GM18870 (cell line): ENCODE data around the gene QRICH1.
A peak's percentile ranks its signal among the peaks of the same experiment; 100 is the strongest.

Experiments
- ATAC-seq: cut with Tn5 transposase; IDR thresholded peaks from one replicate; pipeline ENCODE4 v1.9.1; 2021; ENCODE audit warnings: moderate library complexity; ENCODE audit not compliant: unreplicated experiment

The QRICH1 gene

DNA sequence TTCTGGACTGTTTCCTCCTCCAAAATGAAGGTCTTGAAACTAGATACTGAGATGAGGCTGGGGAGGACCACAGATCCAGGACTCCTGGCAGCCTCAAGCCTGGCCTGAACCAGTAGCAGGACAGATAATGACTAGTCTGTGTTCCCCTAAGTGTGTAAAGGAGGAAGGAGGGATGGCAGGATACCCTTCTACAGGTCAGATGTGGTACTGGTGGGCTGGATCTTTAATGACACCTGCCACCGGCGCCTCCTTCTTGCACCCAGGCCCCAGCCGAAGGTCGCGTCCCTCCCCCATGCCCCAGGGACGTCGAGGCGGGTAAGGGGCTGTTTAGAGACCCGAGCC, 26.2 kb upstream of the QRICH1 start:
- no peak for ATAC-seq

DNA sequence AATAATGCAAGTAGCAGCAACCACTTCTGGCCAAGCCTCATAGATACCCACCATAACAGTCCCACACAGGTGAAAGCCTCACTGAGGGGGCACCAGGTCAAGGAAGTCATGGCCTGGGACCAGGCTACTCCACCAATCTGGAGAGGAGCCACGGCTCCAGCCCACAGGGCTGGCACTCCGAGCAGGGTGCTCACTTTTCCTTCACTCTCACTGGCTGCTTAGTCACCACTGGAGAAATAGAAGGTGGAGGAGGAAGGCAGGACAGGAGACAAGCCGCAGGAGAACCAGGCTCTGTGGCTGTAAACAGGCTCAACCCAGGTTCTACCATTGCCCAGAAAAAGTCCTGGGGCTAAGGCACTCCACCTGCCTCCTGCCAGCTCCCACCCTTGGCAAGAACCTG, 25.6 kb upstream of the QRICH1 start:
- ATAC-seq: no peak

DNA sequence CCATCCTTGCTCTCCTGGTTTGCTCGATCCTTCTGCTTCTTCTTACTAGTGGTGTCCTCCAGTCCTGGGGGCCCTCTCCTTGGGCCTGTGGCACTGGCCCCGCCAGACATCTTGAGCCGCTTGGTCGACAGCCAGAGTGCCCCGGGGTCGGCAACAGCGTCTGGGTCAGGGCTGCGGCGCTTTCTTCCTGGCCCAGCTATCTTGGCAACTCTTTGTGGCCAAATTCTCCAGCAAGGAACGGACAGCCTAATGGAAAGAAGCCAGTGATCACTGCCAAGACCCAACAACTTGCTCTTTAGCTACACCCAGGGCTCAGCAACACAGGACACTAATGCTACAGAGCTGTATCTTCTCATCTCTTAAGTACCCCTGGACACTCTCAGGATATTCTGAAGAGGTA, 25.2 kb upstream of the QRICH1 start:
- no peak for ATAC-seq

DNA sequence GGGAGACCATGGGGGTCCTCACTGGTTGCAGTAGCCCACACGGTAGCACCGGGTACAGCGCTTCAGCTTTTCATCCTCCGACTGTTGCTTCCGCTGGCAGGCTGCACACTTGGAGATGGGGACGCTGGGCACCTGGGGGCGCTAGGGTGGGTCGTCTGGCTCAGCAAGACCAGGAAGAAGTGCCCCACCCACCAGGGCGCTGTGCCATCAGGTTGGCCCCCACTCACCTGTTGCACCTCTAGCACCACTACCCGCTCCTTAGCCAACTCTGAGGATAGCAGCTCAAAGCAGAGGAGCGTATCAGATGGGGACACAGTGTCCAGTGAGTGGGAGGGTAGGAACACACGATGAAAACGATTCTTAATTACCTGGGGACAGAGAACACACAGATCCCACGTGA, 18.4 kb upstream of the QRICH1 start:
- no peak for ATAC-seq

DNA sequence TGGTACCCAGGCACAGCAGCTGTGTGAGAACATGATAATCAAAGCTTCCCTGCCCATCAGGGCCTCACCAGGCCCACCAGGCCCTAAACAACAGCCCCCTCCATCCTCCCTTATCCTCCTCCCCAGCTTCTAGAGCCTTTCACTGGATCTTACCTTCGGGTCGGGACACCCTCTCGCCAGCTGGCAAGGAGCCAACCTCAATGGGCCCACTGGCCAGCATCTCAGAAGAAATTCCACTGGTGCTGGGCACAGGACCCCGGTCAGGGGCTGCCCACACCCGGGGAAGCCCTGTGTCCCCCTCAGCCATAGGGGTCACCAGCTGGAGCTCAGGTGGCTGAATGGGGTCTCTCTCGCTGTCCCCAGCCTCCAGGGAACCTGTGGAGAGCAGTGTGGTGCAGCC, 17.5 kb upstream of the QRICH1 start:
- no peak for ATAC-seq

DNA sequence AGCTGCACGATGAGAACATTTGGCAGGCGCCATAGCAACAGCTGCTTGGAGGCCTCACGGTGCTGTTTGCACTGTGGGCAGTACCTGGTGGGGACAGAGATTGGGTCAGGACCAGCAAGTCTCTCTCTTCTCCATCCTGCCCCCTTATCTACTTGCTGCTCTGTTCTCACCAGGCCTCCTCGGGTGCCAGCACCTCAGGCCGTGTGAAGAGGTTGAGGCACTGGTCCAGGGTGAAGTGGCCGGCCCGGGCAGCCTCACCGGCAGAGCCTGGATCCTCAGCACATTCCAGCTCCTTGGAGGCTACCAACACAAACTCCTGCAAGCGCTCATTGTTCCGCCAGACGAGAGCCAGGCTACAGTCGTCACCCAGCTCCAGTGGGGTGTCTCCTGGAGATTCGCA, 16.9 kb upstream of the QRICH1 start:
- ATAC-seq: no peak

DNA sequence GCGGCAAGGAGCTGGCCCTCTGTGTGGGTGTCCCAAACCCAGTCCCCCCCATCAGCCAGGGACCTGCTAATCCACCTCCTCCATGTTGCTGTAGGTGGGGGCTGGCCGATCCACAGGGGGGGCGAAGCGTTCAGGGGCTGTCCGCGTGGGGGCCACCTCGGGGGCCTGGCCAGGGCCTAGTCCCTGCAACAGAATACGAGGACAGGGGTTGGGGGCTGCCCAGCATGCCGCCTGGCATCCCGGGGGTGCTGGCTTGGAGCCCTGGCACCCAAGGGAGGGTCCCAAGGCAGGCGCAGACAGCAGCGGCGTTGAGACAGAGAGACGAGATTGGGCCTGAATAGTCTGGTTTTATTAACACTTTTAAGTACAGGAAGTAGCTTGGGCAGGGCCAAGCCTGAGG, 14.5 kb upstream of the QRICH1 start:
- ATAC-seq: no peak

DNA sequence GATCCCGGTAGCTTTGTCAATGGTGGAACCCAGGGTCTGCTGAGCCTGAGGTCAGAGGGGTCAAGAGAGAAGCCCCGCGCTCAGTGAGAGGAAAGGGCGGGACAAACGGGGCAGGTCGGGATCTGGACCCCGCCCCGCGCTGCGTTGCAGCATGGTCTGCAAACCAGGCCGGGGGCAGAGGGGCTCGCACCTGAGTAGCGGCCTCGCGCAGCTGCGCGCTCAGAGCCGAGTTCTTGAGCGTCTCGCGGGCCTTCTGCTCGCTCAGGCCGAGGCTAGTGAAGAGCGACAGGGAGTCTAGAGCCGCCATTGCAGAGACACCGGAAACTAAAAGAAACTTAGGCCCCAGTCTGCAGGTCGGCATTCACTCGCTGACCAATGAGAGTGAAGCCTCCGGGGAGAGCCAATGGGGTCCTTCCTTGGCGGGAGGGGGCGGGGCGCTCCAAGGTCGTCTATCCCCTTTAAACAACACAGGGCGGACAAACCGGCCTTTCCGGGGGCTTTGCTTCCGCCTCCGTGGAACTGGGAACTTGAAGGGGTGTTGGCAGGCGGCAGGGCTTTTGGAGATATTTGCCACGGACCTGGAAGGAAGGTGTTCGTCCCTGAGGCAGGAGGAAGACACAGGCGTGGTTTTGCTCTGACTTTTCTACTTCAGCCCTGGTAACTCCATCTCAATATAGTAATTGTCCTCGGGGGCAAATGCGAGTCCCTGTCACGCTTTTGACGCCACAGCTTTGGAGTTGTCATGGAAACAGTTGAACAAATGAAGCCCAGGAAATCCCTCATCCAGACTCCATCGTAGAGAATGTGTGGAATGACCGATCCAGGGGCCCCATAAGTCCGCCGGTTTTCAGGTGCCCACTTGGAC, 10.8 kb upstream of the QRICH1 start, which contains the start of gene QARS1:
Gene QARS1, minus strand, starts transcription at position 331 of the 865 bp plus-strand sequence. Its CDS starts 24 bp downstream, at position 307.
- ATAC-seq: peak; percentile 53

DNA sequence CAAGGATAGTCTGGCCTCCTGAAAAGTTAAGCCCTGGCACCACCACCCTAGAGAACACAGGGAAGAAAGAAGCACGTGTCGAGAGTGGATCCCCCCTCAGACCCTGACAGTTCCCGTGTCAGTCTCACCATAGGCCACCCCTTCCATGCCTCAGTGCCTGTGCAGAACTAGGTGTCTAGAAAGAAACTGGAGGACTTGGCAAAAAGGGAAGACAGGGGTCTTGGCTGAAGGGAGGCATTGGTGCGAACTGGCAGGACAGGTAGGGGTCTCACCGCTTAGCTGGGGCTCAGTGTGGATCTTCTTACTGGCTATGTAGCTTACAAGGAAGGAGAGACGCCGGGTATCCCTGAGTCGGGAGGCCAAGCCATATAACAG, 10.2 kb upstream of the QRICH1 start:
- ATAC-seq: no peak

DNA sequence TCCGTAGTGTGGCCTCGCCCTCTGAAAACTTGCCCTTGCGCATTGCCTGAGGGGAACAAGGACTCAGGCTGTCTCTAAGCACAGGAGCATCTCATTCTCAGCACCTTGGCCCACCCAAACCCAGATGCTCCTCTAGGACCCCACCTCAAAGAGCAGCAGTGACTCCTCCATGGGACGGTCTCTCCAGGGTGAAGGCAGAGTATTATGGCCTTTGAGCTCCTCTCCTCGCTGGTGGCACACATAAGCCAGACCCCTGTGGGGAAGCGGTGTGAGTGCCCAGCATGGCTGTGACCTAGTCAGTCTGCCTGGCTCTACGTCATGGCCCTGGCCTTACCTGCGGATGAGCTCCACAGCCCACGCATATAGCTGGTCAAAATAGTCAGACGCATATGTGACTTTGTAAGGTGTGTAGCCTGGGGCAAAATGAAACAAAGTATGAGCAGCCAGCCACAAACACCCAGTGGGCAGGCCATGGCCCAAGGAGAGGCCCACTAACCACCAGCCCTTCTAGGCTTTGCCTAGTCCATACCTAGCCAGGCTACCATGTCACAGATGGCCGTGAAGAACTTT, 6.3 kb upstream of the QRICH1 start:
- no peak for ATAC-seq

DNA sequence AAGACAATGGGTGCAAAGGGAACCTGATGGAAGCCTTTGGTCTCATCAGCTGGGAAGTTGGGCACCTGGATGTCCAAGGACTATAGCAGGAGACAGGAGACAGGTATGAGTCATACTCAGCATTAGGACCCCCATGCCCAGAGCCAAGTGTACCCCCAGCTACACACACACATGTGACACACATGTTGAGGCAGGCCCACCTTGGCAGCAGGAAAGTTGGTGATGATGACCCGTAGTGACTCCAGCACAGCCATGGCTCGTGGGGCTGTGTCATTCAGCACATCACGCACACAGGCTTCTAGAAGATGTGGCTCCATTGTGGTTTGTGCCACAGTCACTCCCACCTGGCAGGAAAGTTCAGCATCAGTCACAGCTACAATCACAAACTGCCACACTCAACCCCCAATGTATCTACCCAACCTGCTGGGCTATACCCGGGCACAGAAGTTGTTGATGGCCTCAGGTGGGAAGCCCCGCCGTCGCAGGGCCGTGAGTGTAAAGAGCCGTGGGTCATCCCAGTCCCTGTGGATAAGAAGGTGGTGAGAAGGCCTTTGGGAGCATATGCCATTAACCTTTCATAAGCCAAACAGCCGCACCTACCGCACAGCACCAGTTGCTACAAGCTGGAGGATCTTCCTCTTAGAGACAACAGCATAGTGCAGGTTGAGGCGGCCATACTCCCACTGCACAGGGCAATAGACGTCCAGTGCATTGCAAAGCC, 5.2 kb upstream of the QRICH1 start:
- ATAC-seq: no peak

DNA sequence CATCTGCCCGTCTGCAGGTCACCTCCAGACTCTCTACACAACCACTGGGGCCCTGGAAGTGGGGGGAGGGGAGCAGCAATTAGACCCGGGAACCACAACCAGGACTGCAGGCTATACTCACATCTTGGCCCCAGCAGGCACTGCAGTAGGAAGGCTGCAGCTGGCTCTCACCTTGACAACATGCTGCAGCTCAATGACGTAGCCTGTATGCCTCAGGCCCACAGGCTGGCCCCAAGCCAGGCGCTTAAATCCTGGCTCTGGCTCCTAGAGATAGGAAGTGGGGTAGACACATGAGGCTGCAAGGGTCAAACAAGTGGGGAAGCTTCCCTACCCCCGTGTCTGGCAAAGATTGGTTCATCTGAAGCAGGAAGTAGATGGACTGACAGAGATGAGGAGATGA, 4.6 kb upstream of the QRICH1 start:
- no peak for ATAC-seq

DNA sequence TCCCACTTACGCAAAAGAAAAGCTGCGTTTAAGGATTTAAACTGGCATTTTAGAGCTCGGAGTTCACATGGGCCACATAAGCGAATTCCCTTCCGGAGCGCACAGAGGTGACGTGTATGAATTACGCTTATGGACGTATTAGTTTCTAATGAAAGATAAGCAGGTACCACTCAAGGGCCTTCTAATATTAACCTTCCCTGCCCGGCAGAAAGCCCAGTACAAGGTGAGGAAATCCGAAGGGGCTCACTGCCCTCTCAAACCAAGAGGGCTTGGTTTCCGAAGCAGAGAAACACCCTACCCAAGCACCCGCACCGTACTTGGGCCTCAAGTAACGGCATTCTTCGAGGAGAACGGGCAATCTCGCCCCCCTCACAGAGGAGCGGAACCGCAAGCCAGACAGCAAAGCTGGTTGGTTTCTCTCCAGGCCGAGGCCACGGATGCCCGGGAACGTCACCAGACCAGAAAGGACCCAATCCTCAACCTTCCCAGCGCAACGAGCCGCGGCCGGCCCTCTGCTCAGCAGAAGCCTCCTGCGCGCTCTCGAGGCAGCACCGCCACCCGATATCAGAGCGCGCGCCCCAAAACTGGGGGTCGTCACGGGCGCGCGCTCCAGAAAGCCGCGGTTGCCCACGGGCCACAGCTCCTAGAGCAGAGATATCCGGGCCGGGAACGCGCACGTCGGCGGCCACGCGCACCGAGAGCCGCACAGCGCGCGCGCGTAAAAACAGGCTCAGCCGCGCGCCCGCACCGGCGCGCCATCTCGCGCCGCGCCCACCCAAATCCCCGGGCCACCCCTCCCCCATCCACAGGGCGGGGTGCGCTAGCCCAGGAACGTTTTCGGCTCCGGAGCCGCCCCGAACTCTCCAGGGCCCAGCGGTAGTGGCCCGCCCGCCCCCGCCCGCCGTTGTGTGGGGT, 676 bp downstream of the QRICH1 start:
- ATAC-seq: peak; percentile 26

DNA sequence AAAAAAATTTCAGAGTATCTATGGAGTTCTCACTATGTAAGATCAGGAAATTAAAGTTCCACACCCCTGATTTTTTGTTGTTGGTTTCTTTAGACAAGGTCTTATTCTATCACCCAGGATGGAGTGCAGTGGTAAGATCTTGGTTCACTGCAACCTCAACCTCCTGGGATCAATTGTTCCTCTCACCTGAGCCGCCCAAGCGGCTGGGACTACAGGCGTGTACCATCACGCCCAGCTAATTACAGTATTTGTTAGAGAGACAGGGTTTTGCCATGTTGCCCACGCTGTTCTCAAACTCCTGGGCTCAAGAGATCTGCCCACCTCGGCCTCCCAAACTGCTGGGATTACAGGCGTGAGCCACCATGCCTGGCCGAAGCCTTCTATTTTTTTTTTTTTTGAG, 12.4 kb downstream of the QRICH1 start:
- no peak for ATAC-seq

DNA sequence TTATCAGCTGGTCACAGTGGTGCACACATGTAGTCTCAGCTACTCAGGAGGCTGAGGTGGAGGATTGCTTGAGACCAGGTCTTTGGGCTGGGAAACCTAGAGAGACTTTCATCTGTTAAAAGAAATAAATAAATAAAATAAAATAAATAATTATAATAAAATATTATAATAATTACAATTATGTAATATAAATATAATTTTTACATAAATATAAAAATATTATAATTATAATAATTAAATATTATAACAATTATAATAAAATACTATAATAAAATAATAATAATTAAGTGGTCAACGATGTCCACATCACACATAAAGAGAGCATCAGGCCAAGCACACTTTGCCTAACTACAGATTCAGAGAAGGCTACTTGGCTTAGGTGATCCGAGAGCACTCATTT, 14.6 kb downstream of the QRICH1 start:
- ATAC-seq: no peak

DNA sequence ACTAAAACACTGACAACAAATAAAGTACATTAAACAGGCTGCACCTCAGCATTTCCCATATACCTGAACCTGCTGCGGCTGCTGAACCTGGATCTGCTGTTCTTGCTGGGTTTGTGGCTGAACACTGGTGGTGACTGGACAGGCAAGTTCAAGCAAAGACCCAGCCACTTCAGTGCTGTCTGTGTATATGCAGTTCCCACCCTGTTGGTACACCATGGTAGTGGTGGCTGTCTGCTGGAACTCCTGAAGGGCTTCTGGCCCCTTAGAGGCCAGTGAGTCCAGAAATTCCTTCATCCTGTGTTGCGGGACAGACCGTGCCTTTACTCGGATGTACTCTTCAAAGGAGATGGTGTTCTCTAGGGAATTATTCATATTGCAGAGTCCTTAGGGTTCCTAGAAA, 17.2 kb downstream of the QRICH1 start:
- ATAC-seq: no peak

DNA sequence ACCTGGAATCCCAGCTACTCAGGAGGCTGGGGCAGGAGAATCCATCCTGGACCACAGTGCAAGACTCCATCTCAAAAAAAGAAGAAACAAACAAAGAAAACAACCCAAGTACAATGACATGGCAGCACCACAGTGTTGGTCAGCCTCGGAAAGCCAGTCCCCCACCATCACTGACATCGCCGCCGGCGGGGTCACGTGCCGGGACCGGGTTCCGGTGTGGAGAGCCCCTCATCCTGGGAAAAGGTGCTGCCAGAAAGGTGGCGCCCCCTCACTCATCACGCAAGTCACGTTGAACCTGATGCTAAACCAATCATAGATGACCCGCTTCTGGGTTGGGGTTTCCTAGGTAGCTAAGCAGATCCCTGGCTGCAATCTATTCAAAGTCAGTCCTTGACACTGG, 17.8 kb downstream of the QRICH1 start:
- ATAC-seq: no peak

DNA sequence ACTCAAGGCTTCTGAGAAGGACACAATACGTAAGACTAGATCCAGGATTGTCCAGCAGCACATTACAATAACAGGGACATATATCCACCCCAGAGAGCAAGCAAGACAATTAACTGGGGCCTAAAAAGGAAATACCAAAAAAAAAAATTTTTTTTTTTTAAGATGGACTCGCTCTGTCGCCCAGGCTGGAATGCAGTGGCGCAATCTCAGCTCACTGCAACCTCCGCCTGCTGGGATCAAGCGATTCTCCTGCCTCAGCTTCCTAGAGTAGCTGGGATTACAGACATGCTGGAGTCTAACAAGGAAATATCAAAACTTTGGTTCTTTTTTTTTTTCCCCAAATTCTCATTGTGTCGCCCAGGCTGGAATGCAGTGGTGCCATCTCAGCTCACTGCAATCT, 35.9 kb downstream of the QRICH1 start:
- no peak for ATAC-seq

DNA sequence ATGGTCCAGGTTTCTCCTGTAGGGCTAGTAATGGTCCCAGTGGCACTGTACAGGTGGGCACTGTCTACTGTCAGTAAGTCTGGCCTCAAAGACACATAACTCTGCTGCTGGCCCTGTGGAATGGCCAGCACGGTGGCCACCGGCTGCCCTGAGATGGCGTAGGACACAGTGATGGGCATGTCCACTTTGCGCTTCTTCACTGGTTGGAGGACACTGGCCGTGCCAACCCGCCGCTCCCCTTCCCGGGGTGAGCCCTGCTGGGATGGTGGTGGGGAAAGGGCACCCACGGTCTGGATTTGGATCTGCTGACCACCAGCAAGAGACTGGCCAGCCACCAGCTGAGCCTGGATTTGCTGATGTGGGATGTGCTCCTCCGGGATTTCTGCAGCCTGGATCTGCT, 36.6 kb downstream of the QRICH1 start:
- no peak for ATAC-seq

DNA sequence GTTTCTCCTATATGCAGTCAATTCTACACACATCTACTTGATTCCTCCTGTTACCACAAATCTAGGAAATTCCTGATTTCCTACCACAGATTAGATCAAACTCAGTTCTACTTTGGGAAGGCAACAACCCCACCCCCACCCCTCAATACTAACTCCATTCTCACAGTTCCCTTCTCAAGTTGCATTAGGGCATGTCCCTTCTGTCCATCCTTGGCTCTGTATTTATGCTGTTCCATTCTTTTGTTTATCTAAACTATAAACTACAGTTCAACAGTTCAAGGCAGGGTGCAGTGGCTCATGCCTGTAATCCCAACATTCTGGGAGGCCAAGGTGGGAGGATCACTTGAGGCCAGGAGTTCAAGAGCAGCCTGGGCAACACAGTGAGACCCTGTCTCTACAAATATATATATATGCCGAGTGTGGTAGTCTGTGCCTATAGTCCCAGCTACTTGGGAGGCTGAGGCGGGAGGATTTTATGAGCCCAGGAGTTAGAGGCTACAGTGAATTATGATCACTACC, 39.5 kb downstream of the QRICH1 start:
- no peak for ATAC-seq

DNA sequence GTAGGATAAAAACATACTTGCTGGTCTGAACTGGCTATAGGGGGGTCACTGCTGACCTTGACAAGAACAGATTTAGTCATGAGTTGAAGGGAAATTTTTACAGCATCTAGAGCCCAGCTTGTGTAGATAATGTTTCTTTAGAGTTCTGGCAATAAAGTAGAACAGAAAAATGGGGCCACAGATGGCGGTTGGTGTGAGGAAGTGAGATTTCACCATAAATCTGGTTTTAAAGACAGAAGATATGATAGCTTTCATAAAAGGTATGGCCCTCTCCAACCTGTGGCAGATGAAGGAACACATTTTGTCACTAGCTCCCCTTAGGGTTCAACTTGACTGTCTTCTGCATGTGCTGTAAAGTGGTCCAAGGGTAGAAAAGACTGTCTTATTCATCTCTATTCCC, 40.3 kb downstream of the QRICH1 start:
- ATAC-seq: no peak
